ENCODE data around the gene RBP7. TPM values are rescaled to one million over a fixed set of nuclear protein-coding genes. Genes with fewer than 3 reads are reported as not detected.
"Not testable (repeated sequence)": the region's sequence is repeated elsewhere in the genome, so short reads cannot be mapped to it uniquely, and the experiment has no call there.

Gene RBP7
- polyA plus RNA-seq, 1 donor from 2014 or later, result 0.56 TPM

- Histone ChIP-seq H3K36me3 (ENCODE audit: insufficient read depth, low read length) (no peaks in the 10 kb centered on the region), H3F3A (ENCODE audit: insufficient read depth, low read length, poor library complexity, severe bottlenecking) (no peaks in the 10 kb centered on the region), H3K79me2 (replicated peaks; ENCODE audit: insufficient read depth, low read length) (no peaks in the 10 kb centered on the region), H3K9me3 (ENCODE audit: low read length) (no peaks in the 10 kb centered on the region), H3K27ac (ENCODE audit: low read length) (no peak overlapping the region), H3K4me2 (ENCODE audit: low read length) (no peak overlapping the region), H3K4me3 (ENCODE audit: low read length) (no peak overlapping the region), H3K9ac (ENCODE audit: low read length) (no peak overlapping the region), H4K20me1 (ENCODE audit: insufficient read depth) (no peaks in the 10 kb centered on the region), H3K27me3 (ENCODE audit: insufficient read depth, low read depth, low read length) (no peaks in the 10 kb centered on the region), H2AFZ (ENCODE audit: low read depth, low read length) (no peak overlapping the region), H3K9me2 (ENCODE audit: insufficient read depth, low read length) (no peaks in the 10 kb centered on the region)
- no peak for TF ChIP-seq MXI1 (conservative IDR thresholded peaks at IDR 0.05; ENCODE audit: poor library complexity, severe bottlenecking)
These were observed 30.0 kb downstream of the RBP7 start for GRCh38 chr1:10027027-10027426.

GRCh38 chr1:10028956-10029500 lies 32.0 kb downstream of the RBP7 start:
- not testable (repeated sequence) for H3K79me2 ChIP-seq (replicated peaks; ENCODE audit: insufficient read depth, low read length); H2AFZ ChIP-seq (ENCODE audit: low read depth, low read length); H3K27me3 ChIP-seq (ENCODE audit: insufficient read depth, low read depth, low read length); H3K27ac ChIP-seq (ENCODE audit: low read length); H3K9ac ChIP-seq (ENCODE audit: low read length); H3F3A ChIP-seq (ENCODE audit: insufficient read depth, low read length, poor library complexity, severe bottlenecking); H3K4me3 ChIP-seq (ENCODE audit: low read length); H4K20me1 ChIP-seq (ENCODE audit: insufficient read depth); H3K4me2 ChIP-seq (ENCODE audit: low read length); H3K9me2 ChIP-seq (ENCODE audit: insufficient read depth, low read length); H3K36me3 ChIP-seq (ENCODE audit: insufficient read depth, low read length); H3K9me3 ChIP-seq (ENCODE audit: low read length)

GRCh38 chr1:10031461-10031860 lies 34.4 kb downstream of the RBP7 start:
- Histone ChIP-seq H3F3A (ENCODE audit: insufficient read depth, low read length, poor library complexity, severe bottlenecking) (no peaks in the 10 kb centered on the region), H3K79me2 (replicated peaks; ENCODE audit: insufficient read depth, low read length) (peaks cover 17% of the 10 kb centered on the region), H3K4me2 (ENCODE audit: low read length) (no peak overlapping the region), H3K36me3 (ENCODE audit: insufficient read depth, low read length) (no peaks in the 10 kb centered on the region), H3K4me3 (ENCODE audit: low read length) (no peak overlapping the region), H4K20me1 (ENCODE audit: insufficient read depth) (no peaks in the 10 kb centered on the region), H3K27ac (ENCODE audit: low read length) (no peak overlapping the region), H3K9me3 (ENCODE audit: low read length) (no peaks in the 10 kb centered on the region), H3K9me2 (ENCODE audit: insufficient read depth, low read length) (no peaks in the 10 kb centered on the region), H3K27me3 (ENCODE audit: insufficient read depth, low read depth, low read length) (no peaks in the 10 kb centered on the region), H2AFZ (ENCODE audit: low read depth, low read length) (no peak overlapping the region), H3K9ac (ENCODE audit: low read length) (no peak overlapping the region)
- no peak for TF ChIP-seq EP300 (conservative IDR thresholded peaks at IDR 0.05; ENCODE audit: poor library complexity, severe bottlenecking)

- no peaks in the 10 kb centered on the region for H3K9me3 ChIP-seq (ENCODE audit: low read length)
- TF ChIP-seq MXI1 (conservative IDR thresholded peaks at IDR 0.05; ENCODE audit: poor library complexity, severe bottlenecking), result peak; percentile 71
- TF ChIP-seq EP300 (conservative IDR thresholded peaks at IDR 0.05; ENCODE audit: poor library complexity, severe bottlenecking), result peak; percentile 18
- peak; percentile 66 for TF ChIP-seq REST (IDR thresholded peaks at IDR 0.05; ENCODE audit: borderline replicate concordance)
- peak; percentile 92 for TF ChIP-seq SMC3 (conservative IDR thresholded peaks at IDR 0.05; ENCODE audit: poor library complexity)
- TF ChIP-seq CTCF (IDR thresholded peaks at IDR 0.05; ENCODE audit: poor library complexity, severe bottlenecking), result peak; percentile 99
- peak; percentile 72 for TF ChIP-seq POLR2AphosphoS5 (IDR thresholded peaks at IDR 0.05)
- TF ChIP-seq EZH2 (IDR thresholded peaks at IDR 0.05; ENCODE audit: borderline replicate concordance, insufficient read depth, low read length, poor library complexity, severe bottlenecking), result no peak
- peak; percentile 84 for TF ChIP-seq RAD21 (conservative IDR thresholded peaks at IDR 0.05)
- TF ChIP-seq TAF1 (IDR thresholded peaks at IDR 0.05; ENCODE audit: low read depth), result peak; percentile 60
- no peaks in the 10 kb centered on the region for H3K9me2 ChIP-seq (ENCODE audit: insufficient read depth, low read length)
- H3K4me2 ChIP-seq (ENCODE audit: low read length), result peak within 1 kb of the TSS; percentile 99
- peaks cover 30% of the 10 kb centered on the region for H3K79me2 ChIP-seq (replicated peaks; ENCODE audit: insufficient read depth, low read length)
- H3K9ac ChIP-seq (ENCODE audit: low read length), result peak within 1 kb of the TSS; percentile 91
- H3K27me3 ChIP-seq (ENCODE audit: insufficient read depth, low read depth, low read length), result no peaks in the 10 kb centered on the region
- no peaks in the 10 kb centered on the region for H3K36me3 ChIP-seq (ENCODE audit: insufficient read depth, low read length)
- H4K20me1 ChIP-seq (ENCODE audit: insufficient read depth), result no peaks in the 10 kb centered on the region
- H3K4me3 ChIP-seq (ENCODE audit: low read length), result peak within 1 kb of the TSS; percentile 78
- H2AFZ ChIP-seq (ENCODE audit: low read depth, low read length), result peak within 1 kb of the TSS; percentile 41
- no peaks in the 10 kb centered on the region for H3F3A ChIP-seq (ENCODE audit: insufficient read depth, low read length, poor library complexity, severe bottlenecking)
- H3K27ac ChIP-seq (ENCODE audit: low read length), result peak within 1 kb of the TSS; percentile 89
These were observed 35.7 kb downstream of the RBP7 start, which contains the start of gene UBE4B for GRCh38 chr1:10032590-10033358. Gene UBE4B, plus strand, starts transcription at chr1:10032958. Its CDS starts 713 bp downstream, at chr1:10033671.

Data from neural cell (in vitro differentiated cells).